ENCODE measurements around the gene CYP27A1. TPM values are rescaled to one million over a fixed set of nuclear protein-coding genes. Genes with fewer than 3 reads are reported as not detected.

Gene CYP27A1
- total and polyA plus RNA-seq, 4 donors, result 112 to 354 (median 305) TPM

GRCh38 chr2:218733171-218734021, 48.6 kb upstream of the CYP27A1 start:
- H3K36me3 ChIP-seq (ENCODE audit: control insufficient read depth in 4 of 4, insufficient read depth in 3 of 4, low read depth in 1 of 4, low read length in 3 of 4), result peaks cover 4 to 5% (median 5%) of the 10 kb centered on the region in 4 donors
- no peaks in the 10 kb centered on the region for H3K27me3 ChIP-seq (ENCODE audit: control insufficient read depth in 4 of 4, insufficient read depth in 4 of 4, low read length in 3 of 4)
- peak overlapping the region in 1 of 2 donors; percentile 45 for H3K9ac ChIP-seq (ENCODE audit: low read depth in 1 of 2, low read length in 2 of 2)
- peak; percentile 78 to 96 for TF ChIP-seq RXRA (IDR thresholded peaks at IDR 0.05)
- TF ChIP-seq EGR1 (IDR thresholded peaks at IDR 0.05; ENCODE audit: low read depth in 2 of 2), result peak; percentile 4 to 66
- TF ChIP-seq CTCF (IDR thresholded peaks at IDR 0.05; ENCODE audit: low read depth, low read length, missing input control), result no peak
- TF ChIP-seq FOXA1 (IDR thresholded peaks at IDR 0.05), result peak; percentile 68
- peak in 1 of 2 donors; percentile 72 for TF ChIP-seq GABPA (IDR thresholded peaks at IDR 0.05 in 1 of 2, conservative IDR thresholded peaks at IDR 0.05 in 1 of 2)
- TF ChIP-seq NR2F2 (IDR thresholded peaks at IDR 0.05), result no peak
- TF ChIP-seq TAF1 (conservative IDR thresholded peaks at IDR 0.05), result no peak
- no peak for TF ChIP-seq HNF4G (IDR thresholded peaks at IDR 0.05)
- TF ChIP-seq, protein P1, sequence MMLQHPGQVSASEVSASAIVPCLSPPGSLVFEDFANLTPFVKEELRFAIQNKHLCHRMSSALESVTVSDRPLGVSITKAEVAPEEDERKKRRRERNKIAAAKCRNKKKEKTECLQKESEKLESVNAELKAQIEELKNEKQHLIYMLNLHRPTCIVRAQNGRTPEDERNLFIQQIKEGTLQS (IDR thresholded peaks at IDR 0.05), result peak; percentile 34
- TF ChIP-seq, protein P2, sequence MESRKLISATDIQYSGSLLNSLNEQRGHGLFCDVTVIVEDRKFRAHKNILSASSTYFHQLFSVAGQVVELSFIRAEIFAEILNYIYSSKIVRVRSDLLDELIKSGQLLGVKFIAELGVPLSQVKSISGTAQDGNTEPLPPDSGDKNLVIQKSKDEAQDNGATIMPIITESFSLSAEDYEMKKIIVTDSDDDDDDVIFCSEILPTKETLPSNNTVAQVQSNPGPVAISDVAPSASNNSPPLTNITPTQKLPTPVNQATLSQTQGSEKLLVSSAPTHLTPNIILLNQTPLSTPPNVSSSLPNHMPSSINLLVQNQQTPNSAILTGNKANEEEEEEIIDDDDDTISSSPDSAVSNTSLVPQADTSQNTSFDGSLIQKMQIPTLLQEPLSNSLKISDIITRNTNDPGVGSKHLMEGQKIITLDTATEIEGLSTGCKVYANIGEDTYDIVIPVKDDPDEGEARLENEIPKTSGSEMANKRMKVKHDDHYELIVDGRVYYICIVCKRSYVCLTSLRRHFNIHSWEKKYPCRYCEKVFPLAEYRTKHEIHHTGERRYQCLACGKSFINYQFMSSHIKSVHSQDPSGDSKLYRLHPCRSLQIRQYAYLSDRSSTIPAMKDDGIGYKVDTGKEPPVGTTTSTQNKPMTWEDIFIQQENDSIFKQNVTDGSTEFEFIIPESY (IDR thresholded peaks at IDR 0.05), result peak; percentile 93
- peak; percentile 83 for TF ChIP-seq FOXA2 (IDR thresholded peaks at IDR 0.05)
- peak; percentile 67 to 86 for TF ChIP-seq HNF4A (conservative IDR thresholded peaks at IDR 0.05)
- peak; percentile 80 for TF ChIP-seq SP1 (IDR thresholded peaks at IDR 0.05)
- TF ChIP-seq RAD21 (IDR thresholded peaks at IDR 0.05), result peak; percentile 60 to 68
- TF ChIP-seq, protein P3, sequence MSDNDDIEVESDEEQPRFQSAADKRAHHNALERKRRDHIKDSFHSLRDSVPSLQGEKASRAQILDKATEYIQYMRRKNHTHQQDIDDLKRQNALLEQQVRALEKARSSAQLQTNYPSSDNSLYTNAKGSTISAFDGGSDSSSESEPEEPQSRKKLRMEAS (IDR thresholded peaks at IDR 0.05), result peak; percentile 92
- TF ChIP-seq JUND (IDR thresholded peaks at IDR 0.05), result peak; percentile 47 to 73
- peak; percentile 94 for TF ChIP-seq YY1 (IDR thresholded peaks at IDR 0.05)
- TF ChIP-seq, protein P4, sequence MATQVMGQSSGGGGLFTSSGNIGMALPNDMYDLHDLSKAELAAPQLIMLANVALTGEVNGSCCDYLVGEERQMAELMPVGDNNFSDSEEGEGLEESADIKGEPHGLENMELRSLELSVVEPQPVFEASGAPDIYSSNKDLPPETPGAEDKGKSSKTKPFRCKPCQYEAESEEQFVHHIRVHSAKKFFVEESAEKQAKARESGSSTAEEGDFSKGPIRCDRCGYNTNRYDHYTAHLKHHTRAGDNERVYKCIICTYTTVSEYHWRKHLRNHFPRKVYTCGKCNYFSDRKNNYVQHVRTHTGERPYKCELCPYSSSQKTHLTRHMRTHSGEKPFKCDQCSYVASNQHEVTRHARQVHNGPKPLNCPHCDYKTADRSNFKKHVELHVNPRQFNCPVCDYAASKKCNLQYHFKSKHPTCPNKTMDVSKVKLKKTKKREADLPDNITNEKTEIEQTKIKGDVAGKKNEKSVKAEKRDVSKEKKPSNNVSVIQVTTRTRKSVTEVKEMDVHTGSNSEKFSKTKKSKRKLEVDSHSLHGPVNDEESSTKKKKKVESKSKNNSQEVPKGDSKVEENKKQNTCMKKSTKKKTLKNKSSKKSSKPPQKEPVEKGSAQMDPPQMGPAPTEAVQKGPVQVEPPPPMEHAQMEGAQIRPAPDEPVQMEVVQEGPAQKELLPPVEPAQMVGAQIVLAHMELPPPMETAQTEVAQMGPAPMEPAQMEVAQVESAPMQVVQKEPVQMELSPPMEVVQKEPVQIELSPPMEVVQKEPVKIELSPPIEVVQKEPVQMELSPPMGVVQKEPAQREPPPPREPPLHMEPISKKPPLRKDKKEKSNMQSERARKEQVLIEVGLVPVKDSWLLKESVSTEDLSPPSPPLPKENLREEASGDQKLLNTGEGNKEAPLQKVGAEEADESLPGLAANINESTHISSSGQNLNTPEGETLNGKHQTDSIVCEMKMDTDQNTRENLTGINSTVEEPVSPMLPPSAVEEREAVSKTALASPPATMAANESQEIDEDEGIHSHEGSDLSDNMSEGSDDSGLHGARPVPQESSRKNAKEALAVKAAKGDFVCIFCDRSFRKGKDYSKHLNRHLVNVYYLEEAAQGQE (IDR thresholded peaks at IDR 0.05), result peak; percentile 84
- no peak for DNase-seq (ENCODE audit: low spot score)
- peak overlapping the region; percentile 62 to 81 for H3K27ac ChIP-seq (ENCODE audit: low read depth in 1 of 2, low read length in 2 of 2)
- H3K4me1 ChIP-seq (ENCODE audit: control insufficient read depth in 4 of 4, insufficient read depth in 4 of 4, low read length in 3 of 4), result peaks cover 4 to 35% (median 17%) of the 10 kb centered on the region in 4 donors
- H3K9me3 ChIP-seq (ENCODE audit: control insufficient read depth in 4 of 4, low read length in 3 of 4), result no peaks in the 10 kb centered on the region
- 77% methylated on average over 6 of the region's 6 CpGs for WGBS
- H3K4me3 ChIP-seq (ENCODE audit: low read depth in 1 of 3, low read length in 3 of 3), result no peak overlapping the region
